Progenitor cell of endocrine pancreas (in vitro differentiated cells): ENCODE data around the gene KCNK18. TPM values are rescaled to one million over a fixed set of nuclear protein-coding genes. Genes with fewer than 3 reads are reported as not detected.

Experiments used
- DNase-seq: peaks from one replicate; pipeline ENCODE4 v3.0.0; 2021; ENCODE audit warnings: low spot score; ENCODE audit not compliant: unreplicated experiment
- H3K27ac Mint-ChIP-seq: 2 replicates; pipeline ENCODE4 v1.8.0; 2021; ENCODE audit warnings: mild to moderate bottlenecking, moderate library complexity, mixed read lengths
- H3K27me3 Mint-ChIP-seq: 2 replicates; pipeline ENCODE4 v1.8.0; 2021; ENCODE audit warnings: mixed read lengths
- H3K36me3 Mint-ChIP-seq: 2 replicates; pipeline ENCODE4 v1.8.0; 2022; ENCODE audit warnings: mixed read lengths; ENCODE audit not compliant: insufficient read depth
- H3K4me1 Mint-ChIP-seq: 2 replicates; pipeline ENCODE4 v1.8.0; 2021; ENCODE audit warnings: low read depth, mixed read lengths
- H3K4me3 Mint-ChIP-seq: 2 replicates; pipeline ENCODE4 v1.8.0; 2021; ENCODE audit warnings: low read depth, mild to moderate bottlenecking, moderate library complexity, mixed read lengths
- H3K9me3 Mint-ChIP-seq: 2 replicates; pipeline ENCODE4 v1.8.0; 2021; ENCODE audit warnings: low read depth, mixed read lengths
- CTCF ChIP-seq: fragments of 200-600 bp; sonication (generic); IDR thresholded peaks from one replicate; pipeline ENCODE4 v1.5.0; 2021; ENCODE audit warnings: antibody characterized with exemption, mild to moderate bottlenecking; ENCODE audit not compliant: unreplicated experiment
- total RNA-seq: library from RNA; stranded (reverse); gene quantifications from 2 replicates; pipeline ENCODE4 v1.2.1, GENCODE V29; 2021

The KCNK18 gene
- total RNA-seq, 1 donor from 2014 or later, result not detected

GRCh38 chr10:117174439-117175214 is 22.7 kb upstream of the KCNK18 start:
- no peak overlapping the region for H3K27ac Mint-ChIP-seq
- no peaks in the 10 kb centered on the region for H3K9me3 Mint-ChIP-seq
- no peaks in the 10 kb centered on the region for H3K36me3 Mint-ChIP-seq
- peak; percentile 89 for TF ChIP-seq CTCF
- H3K4me3 Mint-ChIP-seq, result peak overlapping the region; percentile 74
- peaks cover 12% of the 10 kb centered on the region for H3K4me1 Mint-ChIP-seq
- peak; percentile 86 for DNase-seq
- peaks cover 74% of the 10 kb centered on the region for H3K27me3 Mint-ChIP-seq

DNA sequence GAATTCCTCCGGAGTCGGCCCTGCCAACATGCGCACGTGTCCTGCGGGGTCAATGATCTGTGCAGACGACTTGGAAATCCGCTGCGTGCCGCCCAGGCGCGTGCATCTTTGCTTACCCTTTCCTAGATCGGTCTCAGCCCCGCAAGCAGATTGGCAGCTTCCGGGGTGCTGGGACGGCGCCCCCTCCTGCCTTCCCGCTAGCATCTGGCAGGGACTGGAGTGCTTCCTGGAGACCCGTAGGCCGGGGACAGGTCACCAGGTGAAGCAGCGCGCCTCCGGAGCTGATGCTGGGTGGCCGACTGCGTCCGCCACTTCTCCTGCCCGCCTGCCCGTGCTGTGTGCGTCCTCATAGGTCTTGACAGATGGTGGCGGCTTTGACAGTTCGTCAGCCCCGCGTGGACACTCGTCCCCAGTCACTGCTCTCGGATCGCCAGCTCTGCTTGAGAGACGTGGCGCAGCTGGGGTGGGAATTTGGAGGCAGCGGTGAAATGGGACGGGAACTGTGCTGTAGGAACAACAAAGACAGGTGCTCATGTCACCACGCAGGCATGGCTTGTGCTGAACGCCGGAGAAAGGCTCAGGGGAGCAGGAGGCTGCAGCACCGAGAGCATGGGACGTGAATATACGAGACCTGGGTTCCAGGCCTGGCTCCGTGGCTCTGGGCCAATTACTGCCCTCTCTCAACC is 21.9 kb upstream of the KCNK18 start:
- peaks cover 73% of the 10 kb centered on the region for H3K27me3 Mint-ChIP-seq
- H3K4me1 Mint-ChIP-seq, result peaks cover 12% of the 10 kb centered on the region
- H3K36me3 Mint-ChIP-seq, result no peaks in the 10 kb centered on the region
- peak; percentile 21 for DNase-seq
- TF ChIP-seq CTCF, result no peak
- no peak overlapping the region for H3K27ac Mint-ChIP-seq
- H3K9me3 Mint-ChIP-seq, result no peaks in the 10 kb centered on the region
- peak overlapping the region; percentile 74 for H3K4me3 Mint-ChIP-seq

DNA sequence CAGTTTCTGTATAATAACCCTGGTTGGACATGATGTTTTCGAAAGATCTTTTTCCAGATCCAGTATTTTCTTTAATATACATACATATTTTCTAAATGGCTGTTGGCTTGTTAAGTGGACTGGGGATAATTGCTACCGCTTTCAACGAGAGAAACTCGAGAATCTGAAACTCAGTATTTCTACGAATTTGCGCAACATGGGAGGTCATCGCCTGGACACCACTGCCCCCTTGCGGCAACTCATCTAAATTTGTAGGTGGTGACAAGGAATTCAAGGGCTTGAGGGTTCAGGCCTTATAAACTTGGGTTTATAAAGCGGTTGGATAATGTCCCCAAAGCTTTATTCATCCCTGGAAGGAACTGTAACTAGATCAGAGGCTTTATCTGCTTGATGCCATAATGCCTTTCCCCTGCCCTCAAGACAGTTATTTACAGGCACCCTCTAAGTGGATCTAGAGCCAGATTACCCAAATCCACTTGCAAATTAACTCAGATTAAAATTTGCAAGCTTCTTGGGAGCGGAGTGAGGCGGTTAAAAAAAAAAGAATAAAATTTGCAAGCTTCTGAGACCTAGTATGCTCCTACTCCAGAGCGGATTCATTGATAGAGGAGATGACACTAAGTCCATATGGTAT is 21.3 kb upstream of the KCNK18 start:
- Mint-ChIP-seq H3K36me3 (no peaks in the 10 kb centered on the region), H3K4me3 (peak overlapping the region; percentile 74), H3K27ac (no peak overlapping the region), H3K4me1 (peaks cover 12% of the 10 kb centered on the region), H3K27me3 (peaks cover 71% of the 10 kb centered on the region), H3K9me3 (no peaks in the 10 kb centered on the region)
- DNase-seq, result peak; percentile 60
- TF ChIP-seq CTCF, result peak; percentile 94

- Mint-ChIP-seq H3K9me3 (no peaks in the 10 kb centered on the region), H3K27ac (no peak overlapping the region), H3K4me1 (peaks cover 12% of the 10 kb centered on the region), H3K4me3 (no peak overlapping the region), H3K36me3 (no peaks in the 10 kb centered on the region), H3K27me3 (peaks cover 53% of the 10 kb centered on the region)
- no peak for DNase-seq
- no peak for TF ChIP-seq CTCF
These were observed 19.1 kb upstream of the KCNK18 start for GRCh38 chr10:117178190-117178589.

GRCh38 chr10:117184296-117184695 is 13.0 kb upstream of the KCNK18 start:
- Mint-ChIP-seq H3K27ac (no peak overlapping the region), H3K4me1 (no peaks in the 10 kb centered on the region), H3K27me3 (peaks cover 22% of the 10 kb centered on the region), H3K4me3 (no peak overlapping the region), H3K9me3 (no peaks in the 10 kb centered on the region), H3K36me3 (no peaks in the 10 kb centered on the region)
- DNase-seq, result no peak
- TF ChIP-seq CTCF, result no peak
